NCI-H2196 treated with DMSO at 0.1 percent for 48 hours (cell line): ENCODE measurements around the gene ATXN2.
"Not testable (repeated sequence)": the region's sequence is repeated elsewhere in the genome, so short reads cannot be mapped to it uniquely, and the experiment has no call there.

Experiments
- DNase-seq: peaks from one replicate; lab custom pipeline; 2025; ENCODE audit not compliant: unreplicated experiment; lab: John Stamatoyannopoulos, UW

ATXN2 gene

DNA sequence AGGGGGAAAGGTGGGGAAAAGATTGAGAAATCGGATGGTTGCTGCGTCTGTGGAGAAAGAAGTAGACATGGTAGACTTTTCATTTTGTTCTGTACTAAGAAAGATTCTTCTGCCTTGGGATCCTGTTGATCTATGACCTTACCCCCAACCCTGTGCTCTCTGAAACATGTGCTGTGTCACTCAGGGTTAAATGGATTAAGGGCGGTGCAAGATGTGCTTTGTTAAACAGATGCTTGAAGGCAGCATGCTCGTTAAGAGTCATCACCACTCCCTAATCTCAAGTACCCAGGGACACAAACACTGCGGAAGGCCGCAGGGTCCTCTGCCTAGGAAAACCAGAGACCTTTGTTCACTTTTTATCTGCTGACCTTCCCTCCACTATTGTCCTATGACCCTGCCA lies 91.4 kb downstream of the ATXN2 start:
- DNase-seq: not testable (repeated sequence)

- DNase-seq: not testable (repeated sequence)
These were observed 91.9 kb downstream of the ATXN2 start for GRCh38 chr12:111507258-111507657.

GRCh38 chr12:111506260-111506659 lies 92.9 kb downstream of the ATXN2 start:
- DNase-seq: no peak

DNA sequence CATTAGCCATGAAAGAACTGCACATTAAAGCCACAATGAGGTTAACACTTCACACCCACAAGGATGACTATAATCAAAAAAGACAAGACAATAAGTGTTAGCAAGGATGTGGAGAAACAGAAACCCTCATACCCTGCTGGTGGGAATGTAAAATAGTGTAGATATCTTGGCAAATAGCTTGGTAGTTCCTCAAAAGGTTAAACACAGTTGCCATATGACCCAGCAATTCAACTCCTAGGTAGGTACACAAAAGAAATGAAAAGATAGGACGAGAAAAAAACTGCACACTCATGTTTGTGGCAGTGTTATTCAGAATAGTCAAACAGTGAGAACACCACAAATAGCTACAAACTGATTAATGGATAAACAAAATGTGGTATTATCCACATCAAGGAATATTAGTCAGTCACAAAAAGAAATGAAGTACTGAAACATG lies 93.5 kb downstream of the ATXN2 start:
- DNase-seq: no peak

- DNase-seq: no peak
These were observed 96.0 kb downstream of the ATXN2 start for GRCh38 chr12:111503116-111503515.

- no peak for DNase-seq
These were observed 104.4 kb downstream of the ATXN2 start for GRCh38 chr12:111494676-111495075.

DNA sequence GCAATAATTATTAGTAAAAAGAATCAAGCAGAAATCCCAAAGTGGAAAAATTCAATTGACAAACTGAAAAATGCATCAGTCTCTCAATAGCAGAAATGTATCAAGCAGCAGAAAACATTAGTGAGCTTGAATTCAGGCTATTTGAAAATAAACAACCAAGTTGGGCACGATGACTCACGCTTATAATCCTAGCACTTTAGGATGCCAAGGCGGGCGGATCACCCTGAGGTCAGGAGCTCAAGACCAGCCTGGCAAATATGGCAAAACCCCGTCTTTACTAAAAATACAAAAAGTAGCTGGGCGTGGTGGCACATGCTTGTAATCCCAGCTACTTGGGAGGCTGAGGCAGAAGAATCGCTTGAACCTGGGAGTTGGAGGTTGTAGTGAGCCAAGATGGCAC lies 106.1 kb downstream of the ATXN2 start:
- not testable (repeated sequence) for DNase-seq

DNA sequence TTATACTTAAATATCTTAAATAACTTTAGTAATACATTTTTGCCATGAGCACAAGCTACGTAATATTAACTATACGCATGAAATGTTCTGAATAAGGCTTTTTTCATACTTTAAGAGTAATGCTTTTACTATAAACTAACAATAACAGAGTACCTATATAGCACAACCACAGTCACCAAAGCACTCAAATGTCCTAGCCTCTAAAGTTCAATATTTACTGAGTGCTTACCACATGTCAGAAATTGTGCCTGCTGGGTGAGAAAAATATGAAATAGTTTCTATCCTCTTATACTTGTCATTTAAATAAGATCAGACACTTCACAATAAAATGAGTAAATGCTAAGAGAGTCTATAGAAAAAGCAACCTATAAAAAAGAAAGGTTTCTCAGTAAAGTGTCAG lies 110.3 kb downstream of the ATXN2 start:
- no peak for DNase-seq

GRCh38 chr12:111488271-111488670 lies 110.8 kb downstream of the ATXN2 start:
- no peak for DNase-seq

DNA sequence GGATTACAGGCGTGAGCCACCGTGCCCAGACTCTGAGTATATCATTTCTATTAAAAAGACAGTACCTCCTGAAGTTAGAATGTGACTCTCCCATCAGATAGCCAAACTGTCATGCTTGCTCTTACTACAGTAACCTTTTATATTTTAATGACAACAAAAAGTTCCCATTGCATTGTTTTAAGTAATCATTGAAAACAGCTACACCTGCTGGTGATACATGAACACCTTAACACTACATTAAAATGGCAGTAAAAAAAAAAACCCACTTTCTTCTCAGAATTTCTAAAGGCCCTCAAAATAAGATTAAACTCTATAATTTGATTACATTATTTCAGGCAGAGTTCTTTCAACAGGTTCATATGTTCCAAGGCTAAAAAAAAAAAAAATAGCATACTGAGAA lies 116.7 kb downstream of the ATXN2 start:
- DNase-seq: no peak

DNA sequence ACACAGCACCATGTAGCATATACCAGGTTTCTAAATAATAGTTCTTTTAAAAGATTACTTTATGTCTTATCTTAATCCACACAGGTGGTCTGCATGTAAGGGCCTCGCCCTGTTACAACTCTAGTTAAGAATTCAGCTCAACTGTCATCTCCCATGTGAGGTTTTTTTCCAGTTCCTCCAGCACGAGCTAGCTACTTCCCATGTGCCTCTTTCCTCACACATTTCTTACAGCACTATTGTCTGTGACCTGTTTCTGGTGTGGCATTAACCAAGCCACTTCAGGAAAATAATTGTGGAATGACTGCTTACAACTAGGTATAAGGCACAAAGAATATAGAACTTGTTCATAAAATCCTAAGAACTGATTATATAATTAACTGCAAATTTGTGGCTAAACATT lies 127.9 kb downstream of the ATXN2 start:
- DNase-seq: no peak

DNA sequence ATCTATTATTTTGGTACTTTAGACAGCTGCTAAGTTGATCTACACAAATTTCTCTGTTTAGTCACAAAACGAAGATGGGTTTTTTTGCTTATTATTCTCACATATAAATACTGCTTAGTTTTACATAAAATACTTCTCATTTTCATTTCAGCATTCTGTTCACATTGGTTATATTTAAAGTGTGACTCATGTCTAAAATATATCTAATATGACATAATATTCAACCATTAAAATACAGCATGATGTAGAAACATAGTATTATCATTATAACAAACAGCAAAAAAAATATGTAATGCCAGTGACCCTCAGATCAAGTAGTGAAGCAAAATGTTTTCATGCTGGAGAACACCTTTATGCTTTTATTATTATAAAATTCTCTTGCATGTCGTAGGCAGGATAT lies 129.7 kb downstream of the ATXN2 start:
- no peak for DNase-seq

GRCh38 chr12:111467857-111468241 lies 131.3 kb downstream of the ATXN2 start:
- DNase-seq: no peak

GRCh38 chr12:111467092-111467856 lies 131.8 kb downstream of the ATXN2 start:
- DNase-seq: peak; percentile 9

GRCh38 chr12:111462210-111462769 lies 136.8 kb downstream of the ATXN2 start:
- DNase-seq: no peak

DNA sequence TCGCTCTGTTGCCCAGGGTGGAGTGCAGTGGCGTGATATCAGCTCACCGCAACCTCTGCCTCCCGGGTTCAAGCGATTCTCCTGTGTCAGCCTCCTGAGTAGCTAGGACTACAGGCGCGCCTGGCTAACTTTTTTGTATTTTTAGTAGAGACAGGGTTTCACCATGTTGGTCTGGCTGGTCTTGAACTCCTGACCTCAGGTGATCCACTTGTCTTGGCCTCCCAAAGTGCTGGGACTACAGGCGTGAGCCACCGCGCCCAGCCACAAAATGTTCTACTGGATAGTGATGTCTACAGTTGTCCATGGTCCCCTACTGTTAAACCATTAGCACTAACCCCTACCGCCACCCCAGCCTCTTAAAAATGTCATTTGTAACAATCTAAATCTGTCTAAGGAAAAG lies 139.0 kb downstream of the ATXN2 start:
- DNase-seq: not testable (repeated sequence)

GRCh38 chr12:111458546-111459172 lies 140.5 kb downstream of the ATXN2 start:
- DNase-seq: no peak

- DNase-seq: no peak
These were observed 141.5 kb downstream of the ATXN2 start for GRCh38 chr12:111457577-111457976.

GRCh38 chr12:111457071-111457470 lies 142.0 kb downstream of the ATXN2 start:
- DNase-seq: no peak

GRCh38 chr12:111455448-111456320 lies 143.4 kb downstream of the ATXN2 start:
- no peak for DNase-seq

- DNase-seq: no peak
These were observed 144.2 kb downstream of the ATXN2 start for GRCh38 chr12:111454716-111455447.
